Measurements from ENCODE around the gene FGD2.

The FGD2 gene

GRCh38 chr6:37068356-37069270, 63.2 kb downstream of the FGD2 start:
- no peak for DNase-seq

- no peak for DNase-seq
These were observed 64.2 kb downstream of the FGD2 start for GRCh38 chr6:37069639-37070038.

GRCh38 chr6:37072526-37072925, 67.1 kb downstream of the FGD2 start:
- no peak for DNase-seq

- DNase-seq = no peak
These were observed 68.8 kb downstream of the FGD2 start for GRCh38 chr6:37074053-37074827.

- no peak for DNase-seq
These were observed 71.9 kb downstream of the FGD2 start for GRCh38 chr6:37077191-37077904.

- DNase-seq = no peak
These were observed 72.4 kb downstream of the FGD2 start for GRCh38 chr6:37077905-37078296.

Measured in activated naive CD4-positive, alpha-beta T cell treated with anti-CD3 and anti-CD28 coated beads, Interleukin-2, amount 50 U/mL, for 16 hours (primary cell).